Stomach (tissue), 9 donors: Measurements from ENCODE around the gene APPL1. TPM values are rescaled to one million over a fixed set of nuclear protein-coding genes. Genes with fewer than 3 reads are reported as not detected.

ENCODE experiments used
- DNase-seq, 2 donors: peaks; one replicate each; pipeline versions ENCODE4 v3.0.0 to v3.0.0-alpha.2; 2013 to 2019
- H3K27ac ChIP-seq, 5 donors: fragments of 200-600 bp in 4 of 5; sonication (generic) in 4 of 5; one replicate each; pipeline ENCODE4 v1.5.1; 2013 to 2019; ENCODE audit warnings: mild to moderate bottlenecking in 1 of 5, moderate library complexity in 1 of 5
- H3K27me3 ChIP-seq, 3 donors: fragments of 200-600 bp; sonication (generic); one replicate each; pipeline ENCODE4 v1.5.1; 2017 to 2019; ENCODE audit warnings: mixed run types in 1 of 3
- H3K36me3 ChIP-seq, 4 donors: fragments of 200-600 bp; sonication (generic); 1 replicate in 3 of 4; 2 replicates in 1 of 4; pipeline ENCODE4 v1.5.1; 2016 to 2019
- H3K4me1 ChIP-seq, 4 donors: fragments of 200-600 bp; sonication (generic); one replicate each; pipeline ENCODE4 v1.5.1; 2016 to 2019
- H3K4me3 ChIP-seq, 4 donors: fragments of 200-600 bp; sonication (generic) in 3 of 4; one replicate each; pipeline ENCODE4 v1.5.1; 2016 to 2019; ENCODE audit warnings: mild to moderate bottlenecking in 1 of 4
- H3K9me3 ChIP-seq, 4 donors: fragments of 200-600 bp; sonication (generic); one replicate each; pipeline ENCODE4 v1.5.1; 2016 to 2019
- CTCF ChIP-seq, 7 experiments: fragments of 450-650 bp in 4 of 7; fragments of 200-600 bp in 3 of 7; sonication (generic) in 3 of 7; IDR thresholded peaks; one replicate each; pipeline ENCODE4 v1.5.1; 2016 to 2019; ENCODE audit warnings: antibody characterized with exemption in 7 of 7, control low read depth in 2 of 7, mild to moderate bottlenecking in 1 of 7
- EP300 ChIP-seq: sonication (generic); formaldehyde crosslinking; IDR thresholded peaks from one replicate; pipeline ENCODE4 v1.6.1; 2017; ENCODE audit warnings: antibody characterized with exemption
- POLR2A ChIP-seq, 4 donors: fragments of 450-650 bp; IDR thresholded peaks; one replicate each; pipeline ENCODE4 v1.6.1; 2016; ENCODE audit warnings: antibody characterized with exemption in 4 of 4, control low read depth in 2 of 4, mild to moderate bottlenecking in 1 of 4, moderate library complexity in 1 of 4
- POLR2AphosphoS5 ChIP-seq, 3 donors: sonication (generic); formaldehyde crosslinking; IDR thresholded peaks; one replicate each; pipeline ENCODE4 v1.6.1; 2016; ENCODE audit warnings: antibody characterized with exemption in 3 of 3
- WGBS, 5 donors: extraction: QIAGEN DNeasy Blood & Tissue Kit in 3 of 5; methylation state at CpG; one replicate each; pipeline versions ENCODE4 v1.1.5 to v1.1.7; 2013 to 2018; 5-methylcytosine and 5-hydroxymethylcytosine counted together
- intact Hi-C: fragments of 100-400 bp; cut with DNase I; formaldehyde crosslinking; loops from one replicate; pipeline ENCODE4 v1.15.1; 2023; ENCODE audit warnings: low total_unique reads
- polyA plus RNA-seq, 3 donors: library from polyadenylated mRNA; stranded (reverse); fragments of 200-250 nt; gene quantifications; one replicate each; pipeline ENCODE4 v1.2.3, GENCODE V29; 2013
- total RNA-seq, 5 donors: library from RNA; depleted of rRNA; stranded (reverse); fragments of >200 nt; gene quantifications; one replicate each; pipeline versions ENCODE4 v1.1.0 to v1.2.3, GENCODE V29; 2014 to 2016
- donor health status: healthy with polysubstance abuse.
- donor health status: Bipolar disorder and iron deficiency.
- donor health status: healthy.

The APPL1 gene
- total and polyA plus RNA-seq, 8 donors, result 7.5 to 84.3 (median 25.7) TPM

GRCh38 chr3:57275393-57275792, 47.9 kb downstream of the APPL1 start:
- WGBS, 5 donors, result 87 to 98% (median 97%) methylated on average over 2 of the region's 2 CpGs
- TF ChIP-seq EP300 (no peak), POLR2AphosphoS5 (IDR thresholded peaks at IDR 0.05) (no peak), CTCF (IDR thresholded peaks at IDR 0.05) (no peak), POLR2A (IDR thresholded peaks at IDR 0.05) (no peak)
- Histone ChIP-seq H3K36me3 (peaks cover 0 to 45% (median 42%) of the 10 kb centered on the region in 4 donors), H3K4me3 (no peak overlapping the region), H3K27me3 (no peaks in the 10 kb centered on the region), H3K27ac (no peak overlapping the region), H3K4me1 (no peaks in the 10 kb centered on the region), H3K9me3 (peaks cover 0 to 11% (median 4%) of the 10 kb centered on the region in 4 donors)
- no peak for DNase-seq
- intact Hi-C loops, result no loop called here

- TF ChIP-seq POLR2A (IDR thresholded peaks at IDR 0.05), result no peak
- no peak for TF ChIP-seq EP300
- TF ChIP-seq POLR2AphosphoS5 (IDR thresholded peaks at IDR 0.05), result no peak
- no peak for TF ChIP-seq CTCF (IDR thresholded peaks at IDR 0.05)
- no peaks in the 10 kb centered on the region for H3K4me1 ChIP-seq
- WGBS, 5 donors, result 97 to 100% (median 100%) methylated on average over 1 of the region's 1 CpG
- H3K27ac ChIP-seq, result no peak overlapping the region
- intact Hi-C loops, result no loop called here
- H3K4me3 ChIP-seq, result no peak overlapping the region
- H3K36me3 ChIP-seq, result peaks cover 0 to 28% (median 21%) of the 10 kb centered on the region in 4 donors
- H3K9me3 ChIP-seq, result peaks cover 0 to 11% (median 4%) of the 10 kb centered on the region in 4 donors
- H3K27me3 ChIP-seq, result no peaks in the 10 kb centered on the region
- peak in 1 of 2 donors; percentile 13 for DNase-seq
These were observed 50.7 kb downstream of the APPL1 start for GRCh38 chr3:57278237-57278636.

GRCh38 chr3:57279685-57280084, 52.2 kb downstream of the APPL1 start:
- WGBS, 5 donors, result 59 to 77% (median 62%) methylated on average over 5 of the region's 5 CpGs
- H3K36me3 ChIP-seq, result peaks cover 0 to 21% (median 11%) of the 10 kb centered on the region in 4 donors
- no peak overlapping the region for H3K4me3 ChIP-seq
- TF ChIP-seq EP300 (no peak), POLR2A (IDR thresholded peaks at IDR 0.05) (no peak), POLR2AphosphoS5 (IDR thresholded peaks at IDR 0.05) (no peak), CTCF (IDR thresholded peaks at IDR 0.05) (no peak)
- intact Hi-C loops, result no loop called here
- H3K9me3 ChIP-seq, result peaks cover 0 to 11% (median 4%) of the 10 kb centered on the region in 4 donors
- H3K27ac ChIP-seq, result no peak overlapping the region
- no peaks in the 10 kb centered on the region for H3K4me1 ChIP-seq
- peak in 1 of 2 donors; percentile 20 for DNase-seq
- no peaks in the 10 kb centered on the region for H3K27me3 ChIP-seq

GRCh38 chr3:57281715-57282114, 54.2 kb downstream of the APPL1 start:
- peaks cover 0 to 2% (median 0%) of the 10 kb centered on the region in 4 donors for H3K36me3 ChIP-seq
- intact Hi-C loops, result no loop called here
- 23 to 49% (median 32%) methylated on average over 1 of the region's 1 CpG for WGBS, 5 donors
- H3K4me3 ChIP-seq, result no peak overlapping the region
- H3K4me1 ChIP-seq, result no peaks in the 10 kb centered on the region
- no peak for TF ChIP-seq CTCF (IDR thresholded peaks at IDR 0.05)
- TF ChIP-seq POLR2A (IDR thresholded peaks at IDR 0.05), result no peak
- no peak for TF ChIP-seq EP300
- TF ChIP-seq POLR2AphosphoS5 (IDR thresholded peaks at IDR 0.05), result no peak
- no peak for DNase-seq
- no peak overlapping the region for H3K27ac ChIP-seq
- H3K27me3 ChIP-seq, result no peaks in the 10 kb centered on the region
- peaks cover 0 to 11% (median 4%) of the 10 kb centered on the region in 4 donors for H3K9me3 ChIP-seq
